ENCODE data around the gene SCYGR4.

DNA sequence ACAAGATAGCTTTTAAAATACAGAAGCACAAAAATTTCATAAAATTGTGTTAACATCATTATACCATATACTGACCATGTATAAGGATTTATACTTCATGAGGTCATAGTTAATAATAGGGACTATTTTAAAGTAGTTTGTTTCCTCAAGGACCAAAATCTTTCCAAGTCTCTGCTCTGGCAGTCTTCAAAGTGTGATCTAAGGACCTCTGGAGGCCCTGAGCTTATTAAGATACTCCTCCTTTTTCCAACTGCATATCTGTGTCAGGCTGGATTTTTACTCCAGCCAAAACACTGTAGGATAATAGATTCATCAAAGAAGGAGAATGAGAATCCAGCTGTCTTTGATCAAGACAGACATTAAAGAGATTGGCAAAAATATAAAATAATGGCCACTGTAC lies 20.3 kb upstream of the SCYGR4 start:
- TF ChIP-seq, protein P1, sequence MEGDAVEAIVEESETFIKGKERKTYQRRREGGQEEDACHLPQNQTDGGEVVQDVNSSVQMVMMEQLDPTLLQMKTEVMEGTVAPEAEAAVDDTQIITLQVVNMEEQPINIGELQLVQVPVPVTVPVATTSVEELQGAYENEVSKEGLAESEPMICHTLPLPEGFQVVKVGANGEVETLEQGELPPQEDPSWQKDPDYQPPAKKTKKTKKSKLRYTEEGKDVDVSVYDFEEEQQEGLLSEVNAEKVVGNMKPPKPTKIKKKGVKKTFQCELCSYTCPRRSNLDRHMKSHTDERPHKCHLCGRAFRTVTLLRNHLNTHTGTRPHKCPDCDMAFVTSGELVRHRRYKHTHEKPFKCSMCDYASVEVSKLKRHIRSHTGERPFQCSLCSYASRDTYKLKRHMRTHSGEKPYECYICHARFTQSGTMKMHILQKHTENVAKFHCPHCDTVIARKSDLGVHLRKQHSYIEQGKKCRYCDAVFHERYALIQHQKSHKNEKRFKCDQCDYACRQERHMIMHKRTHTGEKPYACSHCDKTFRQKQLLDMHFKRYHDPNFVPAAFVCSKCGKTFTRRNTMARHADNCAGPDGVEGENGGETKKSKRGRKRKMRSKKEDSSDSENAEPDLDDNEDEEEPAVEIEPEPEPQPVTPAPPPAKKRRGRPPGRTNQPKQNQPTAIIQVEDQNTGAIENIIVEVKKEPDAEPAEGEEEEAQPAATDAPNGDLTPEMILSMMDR (IDR thresholded peaks at IDR 0.05) = no peak
- no peak for TF ChIP-seq POLR2A (IDR thresholded peaks at IDR 0.05)

Measured in thyroid gland (tissue), 4 donors.